HG03442 (cell line): ENCODE results near the gene SLAMF7.
"Not testable (repeated sequence)": the region's sequence is repeated elsewhere in the genome, so short reads cannot be mapped to it uniquely, and the experiment has no call there.

Experiments used
- ATAC-seq: cut with Tn5 transposase; IDR thresholded peaks from one replicate; pipeline ENCODE4 v1.9.1; 2021; ENCODE audit warnings: mild to moderate bottlenecking, moderate library complexity; ENCODE audit not compliant: unreplicated experiment

SLAMF7 gene

DNA sequence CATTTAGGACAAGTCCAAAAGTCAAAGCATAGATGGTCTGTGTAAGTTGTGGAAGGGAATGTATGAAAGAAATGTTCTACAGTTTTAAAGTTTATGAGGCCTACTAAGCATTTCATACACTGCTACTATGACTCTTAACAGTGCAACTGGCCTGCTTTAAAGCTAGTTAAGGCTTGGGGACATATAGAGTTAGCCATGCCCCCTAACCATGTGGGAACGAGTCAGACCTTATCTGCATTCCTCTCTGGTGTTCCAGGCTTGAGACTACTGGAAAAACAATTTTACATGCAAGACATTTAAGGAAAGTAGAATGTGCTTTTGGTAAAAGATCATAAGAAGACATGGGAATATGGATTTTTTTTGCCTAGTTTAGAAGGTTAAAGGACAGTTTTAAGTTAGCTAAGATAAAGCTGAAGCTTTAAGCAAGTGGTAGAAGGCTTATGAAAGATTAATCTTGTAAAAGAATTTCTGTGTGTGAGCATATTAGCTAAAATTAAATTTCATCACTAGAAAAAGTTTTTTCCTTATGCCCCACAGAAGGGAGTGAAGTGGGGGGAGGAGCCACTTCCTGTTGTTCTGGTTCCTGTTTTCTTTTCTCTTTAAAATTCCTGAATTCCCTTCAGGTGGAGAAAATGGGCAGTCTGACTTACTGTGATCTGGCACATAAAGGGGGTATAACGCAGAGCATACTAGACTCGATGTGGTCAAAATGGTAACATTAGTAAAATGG, 18.5 kb upstream of the SLAMF7 start:
- ATAC-seq = no peak

GRCh38 chr1:160721473-160721872, 17.6 kb upstream of the SLAMF7 start:
- ATAC-seq = no peak

- ATAC-seq = no peak
Measured at GRCh38 chr1:160722726-160723125, 16.3 kb upstream of the SLAMF7 start.

- ATAC-seq = no peak
Measured at GRCh38 chr1:160723332-160723731, 15.7 kb upstream of the SLAMF7 start.

DNA sequence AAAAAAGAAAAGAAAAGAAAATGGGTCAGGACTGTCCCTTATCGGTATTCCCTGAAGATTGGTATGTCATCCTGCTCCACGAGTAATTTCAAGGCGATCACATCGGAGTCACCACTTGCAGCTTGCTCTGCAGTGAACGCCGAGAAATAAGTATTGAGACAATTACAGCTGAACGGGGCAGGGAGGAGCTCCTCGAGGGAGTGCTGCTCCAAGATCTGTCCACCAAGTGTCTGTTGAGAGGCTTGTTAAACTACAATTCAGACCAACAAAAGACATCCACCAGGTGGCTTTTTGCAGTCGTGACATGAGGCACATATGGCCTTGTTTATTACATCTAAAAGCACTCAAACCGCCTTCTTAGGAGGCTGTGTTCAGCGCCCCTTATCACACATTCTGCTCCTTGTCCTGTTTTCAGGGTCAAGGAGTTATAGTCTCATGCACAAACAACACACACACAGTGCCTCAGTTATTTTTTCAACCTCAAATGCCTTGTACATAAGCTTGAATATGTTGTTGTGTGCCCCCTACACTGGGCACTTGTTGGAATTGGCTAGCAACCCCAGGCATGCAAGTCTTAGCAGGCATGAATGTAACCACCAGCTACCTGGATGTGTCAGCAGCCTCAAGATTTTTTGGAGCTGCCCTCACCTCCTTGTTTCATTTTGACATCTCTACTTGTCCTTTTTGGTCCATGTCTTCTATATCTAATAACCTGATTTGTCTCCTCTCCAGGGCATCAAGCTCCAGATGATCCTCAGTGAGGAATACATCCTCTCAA, 14.4 kb upstream of the SLAMF7 start:
- ATAC-seq = no peak

DNA sequence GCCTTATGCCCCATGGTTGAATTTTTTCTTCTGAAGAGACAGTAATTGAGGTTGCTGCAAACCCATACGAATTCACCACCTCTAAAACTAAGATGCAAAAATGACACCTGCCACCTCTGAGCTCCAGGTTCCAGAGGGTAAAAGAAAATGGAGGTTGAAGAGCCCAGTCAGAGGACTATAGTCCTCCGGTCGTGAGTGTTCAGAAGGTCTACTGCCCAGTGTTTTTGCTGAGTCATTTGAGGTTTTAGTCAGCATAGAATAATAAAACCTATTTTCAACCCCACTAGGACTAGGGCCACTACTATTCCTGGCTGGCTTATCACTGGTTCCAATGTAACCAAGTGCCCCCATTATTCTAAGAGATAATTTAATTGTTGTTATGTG, 12.9 kb upstream of the SLAMF7 start:
- peak; percentile 34 for ATAC-seq

GRCh38 chr1:160726498-160727315, 12.3 kb upstream of the SLAMF7 start:
- ATAC-seq = peak; percentile 62

DNA sequence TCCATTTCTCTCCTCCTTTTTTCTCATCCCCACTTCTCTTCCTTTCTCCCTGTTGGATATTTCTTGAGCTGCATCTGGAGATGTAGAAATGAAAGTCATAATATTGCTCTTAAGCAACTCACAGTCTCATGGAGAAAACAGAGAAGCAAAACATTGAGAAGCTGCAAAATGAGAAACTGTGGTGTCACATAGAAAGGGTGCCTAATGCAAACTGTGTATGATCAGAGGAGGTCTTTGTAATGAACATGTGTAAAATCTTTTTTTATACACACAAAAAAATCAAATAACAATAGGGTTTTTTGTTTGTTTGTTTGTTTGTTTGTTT, 11.8 kb upstream of the SLAMF7 start:
- ATAC-seq = no peak

DNA sequence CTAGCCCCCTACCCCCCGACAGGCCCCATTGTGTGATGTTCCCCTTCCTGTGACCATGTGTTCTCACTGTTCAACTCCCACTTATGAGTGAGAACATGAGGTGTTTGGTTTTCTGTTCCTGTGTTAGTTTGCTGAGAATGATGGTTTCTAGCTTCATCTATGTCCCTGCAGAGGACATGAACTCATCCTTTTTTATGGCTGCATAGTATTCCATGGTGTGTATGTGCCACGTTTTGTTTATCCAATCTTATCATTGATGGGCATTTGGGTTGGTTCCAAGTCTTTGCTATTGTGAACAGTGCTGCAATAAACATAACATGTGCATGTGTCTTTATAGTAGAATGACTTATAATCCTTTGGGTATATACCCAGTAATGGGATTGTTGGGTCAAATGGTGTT, 7.5 kb upstream of the SLAMF7 start:
- ATAC-seq = not testable (repeated sequence)

GRCh38 chr1:160731990-160732389, 7.1 kb upstream of the SLAMF7 start:
- no peak for ATAC-seq

- ATAC-seq = no peak
Measured at GRCh38 chr1:160733898-160734297, 5.1 kb upstream of the SLAMF7 start.

DNA sequence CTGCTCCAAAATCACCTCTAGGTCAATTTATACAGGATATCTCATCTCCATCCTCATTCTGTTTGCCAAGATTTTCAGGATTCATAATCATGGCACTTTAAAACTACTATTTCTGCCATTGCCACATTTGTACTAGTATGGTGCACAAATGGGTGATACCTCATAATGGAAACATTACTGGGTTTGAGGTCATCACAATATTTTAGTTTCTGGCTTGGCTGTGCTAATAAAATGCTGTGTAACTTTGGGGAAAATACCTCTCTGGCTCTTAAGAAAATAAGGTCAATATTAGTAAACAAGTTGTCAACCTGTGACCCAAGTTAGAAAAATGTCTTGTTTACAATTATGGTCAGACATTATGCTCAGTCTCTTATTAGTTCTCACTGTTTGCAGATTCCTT, 4.7 kb upstream of the SLAMF7 start:
- no peak for ATAC-seq

DNA sequence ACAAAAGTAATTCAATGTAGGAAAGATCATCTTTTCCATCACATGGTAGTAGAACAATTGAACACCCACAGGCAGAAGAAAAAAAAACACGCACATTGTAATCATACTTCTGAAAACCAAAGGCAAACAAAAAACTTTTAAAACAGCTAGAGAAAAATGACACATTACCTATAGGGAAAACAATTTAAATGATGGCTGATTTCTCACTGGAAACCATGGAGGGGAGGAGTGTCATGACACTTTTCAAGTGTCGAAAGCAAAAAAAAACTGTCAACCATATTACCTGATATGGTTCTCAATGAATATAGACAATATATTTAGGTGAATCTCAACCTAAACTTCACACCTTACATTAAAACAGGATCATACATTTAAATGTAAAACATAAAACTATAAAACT, 776 bp upstream of the SLAMF7 start:
- ATAC-seq = no peak

- no peak for ATAC-seq
Measured at GRCh38 chr1:160740133-160740688, 1.2 kb downstream of the SLAMF7 start.

GRCh38 chr1:160741092-160741501, 2.0 kb downstream of the SLAMF7 start:
- no peak for ATAC-seq

DNA sequence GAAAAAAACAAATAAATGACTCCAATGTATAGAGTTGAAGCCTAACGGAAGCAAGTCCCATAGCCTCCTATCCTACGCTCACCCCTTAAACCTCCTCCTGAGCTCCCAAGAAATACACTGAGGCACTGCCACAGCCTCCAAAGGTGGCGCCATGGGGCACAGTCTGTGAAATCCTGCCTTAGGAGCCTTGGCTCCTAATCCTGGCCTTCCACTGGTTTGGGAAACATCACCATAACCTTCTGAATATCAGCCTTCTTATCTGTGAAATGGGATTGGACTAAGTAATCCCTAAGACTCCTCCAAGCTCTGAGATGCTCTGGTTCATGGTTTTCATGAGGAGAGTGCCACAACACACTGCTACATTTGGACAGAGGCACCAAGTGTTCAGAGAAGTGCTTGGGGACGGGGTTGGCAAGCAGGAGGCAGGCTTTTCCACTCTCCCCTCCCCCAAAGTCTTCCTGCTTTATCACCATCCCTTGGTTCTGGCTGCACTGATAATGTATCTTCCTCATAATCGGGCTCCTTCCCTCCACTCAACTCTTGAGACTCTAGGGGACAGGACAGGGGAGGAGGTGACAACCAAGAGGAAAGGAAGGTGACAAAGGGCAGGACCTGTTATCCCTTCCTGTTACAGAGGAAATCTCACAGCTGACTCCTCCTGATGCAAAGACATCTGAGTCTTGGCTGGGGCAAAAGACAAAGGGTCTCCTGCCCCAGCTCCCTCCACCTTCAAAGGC, 2.7 kb downstream of the SLAMF7 start:
- ATAC-seq = no peak

- no peak for ATAC-seq
Measured at GRCh38 chr1:160742428-160743127, 3.5 kb downstream of the SLAMF7 start.

DNA sequence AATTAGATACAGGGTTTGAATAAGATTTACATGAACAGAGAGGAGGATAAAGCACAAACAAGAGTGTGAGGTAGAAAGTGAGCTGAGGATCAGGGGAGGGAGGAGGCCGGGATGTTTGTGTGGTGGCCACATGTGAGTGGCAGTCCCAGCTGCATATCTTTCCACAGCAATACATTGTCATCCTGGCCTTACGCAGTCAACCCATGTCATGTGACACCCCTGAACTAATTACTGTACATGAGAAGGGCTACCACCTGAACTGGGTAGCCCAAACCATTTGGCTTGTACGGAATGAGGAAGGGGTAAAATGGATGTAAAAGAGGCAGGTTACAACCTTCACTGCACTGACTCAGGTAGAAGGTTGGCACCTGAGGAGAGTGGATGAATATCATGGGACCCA, 4.2 kb downstream of the SLAMF7 start:
- ATAC-seq = no peak

DNA sequence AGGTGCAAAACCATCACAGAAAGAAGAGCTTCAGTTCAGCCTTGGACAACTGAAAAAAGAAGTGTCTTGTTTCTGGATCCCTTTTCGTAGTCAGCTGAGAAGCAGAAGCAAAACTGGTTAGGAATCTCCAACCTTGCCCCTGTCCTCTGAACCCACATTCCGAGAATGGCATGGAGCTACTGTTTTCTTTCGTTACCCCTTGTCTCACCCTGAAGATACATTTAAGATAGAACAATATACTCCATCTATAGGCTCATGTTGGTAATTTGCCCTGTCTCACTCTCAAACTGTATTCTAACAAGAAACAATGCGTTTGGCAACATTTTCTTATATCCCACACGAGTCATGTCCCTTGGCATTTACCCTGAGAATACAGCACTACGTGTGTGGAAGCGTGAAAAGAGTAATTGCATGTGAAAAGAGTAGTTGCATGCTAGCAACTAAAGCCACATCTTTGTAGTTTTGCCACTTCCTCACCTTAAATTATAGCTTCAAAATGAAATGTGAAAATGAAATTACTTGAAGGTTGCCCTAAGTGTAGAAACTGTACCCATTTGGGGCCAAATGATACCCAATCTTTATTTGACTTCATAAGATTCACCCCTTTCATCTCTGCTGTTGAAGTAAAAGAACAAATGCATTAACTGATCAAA, 5.3 kb downstream of the SLAMF7 start:
- ATAC-seq = no peak
